ENCODE data around the gene PDIA6. TPM values are rescaled to one million over a fixed set of nuclear protein-coding genes. Genes with fewer than 3 reads are reported as not detected.
"Not testable (repeated sequence)": the region's sequence is repeated elsewhere in the genome, so short reads cannot be mapped to it uniquely, and the experiment has no call there.

Gene PDIA6
- total RNA-seq, 4 donors from 2014 or later = 63.7 to 91.1 (median 77.9) TPM

DNA sequence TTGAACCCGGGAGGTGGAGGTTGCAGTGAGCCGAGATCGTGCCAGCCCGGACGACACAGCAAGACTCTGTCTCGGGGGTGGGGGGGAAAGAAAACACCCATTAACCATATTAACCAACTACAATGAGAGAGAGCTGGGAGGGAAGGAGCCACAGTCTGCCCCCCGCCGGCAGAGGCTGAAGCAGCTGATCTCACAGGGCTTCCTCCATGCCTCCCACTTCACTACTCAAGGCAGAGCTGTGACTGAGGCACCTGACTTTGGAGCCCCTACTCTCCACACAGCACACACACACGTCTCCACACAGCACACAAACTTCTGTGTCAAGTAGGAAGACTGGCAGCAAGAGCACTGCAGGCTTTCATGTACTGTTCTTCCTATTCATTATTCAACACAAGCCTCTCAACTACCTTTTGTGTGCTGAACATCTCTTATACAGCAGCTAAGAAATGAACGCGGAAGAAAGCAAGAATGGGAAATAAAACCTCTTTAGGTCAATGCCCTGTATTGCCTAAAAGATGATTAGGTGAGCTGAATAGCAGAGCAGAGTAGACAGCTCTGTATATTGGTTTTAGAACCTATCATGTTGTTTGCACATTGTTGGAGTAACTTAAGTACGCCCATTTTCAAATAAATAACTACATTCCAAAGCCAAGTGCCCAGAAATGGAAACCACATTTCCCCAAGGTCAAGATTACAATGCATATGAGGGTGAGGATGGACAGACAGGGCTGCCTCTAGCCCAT is 26.2 kb downstream of the PDIA6 start:
- H3K27me3 ChIP-seq = no peaks in the 10 kb centered on the region
- no peak for DNase-seq
- H3K4me3 ChIP-seq = no peak overlapping the region
- H3K4me1 ChIP-seq = no peaks in the 10 kb centered on the region
- H3K36me3 ChIP-seq = peaks cover 0 to 86% (median 0%) of the 10 kb centered on the region in 3 donors
- H3K27ac ChIP-seq = no peak overlapping the region
- H3K9me3 ChIP-seq = no peaks in the 10 kb centered on the region
- TF ChIP-seq, protein P1, sequence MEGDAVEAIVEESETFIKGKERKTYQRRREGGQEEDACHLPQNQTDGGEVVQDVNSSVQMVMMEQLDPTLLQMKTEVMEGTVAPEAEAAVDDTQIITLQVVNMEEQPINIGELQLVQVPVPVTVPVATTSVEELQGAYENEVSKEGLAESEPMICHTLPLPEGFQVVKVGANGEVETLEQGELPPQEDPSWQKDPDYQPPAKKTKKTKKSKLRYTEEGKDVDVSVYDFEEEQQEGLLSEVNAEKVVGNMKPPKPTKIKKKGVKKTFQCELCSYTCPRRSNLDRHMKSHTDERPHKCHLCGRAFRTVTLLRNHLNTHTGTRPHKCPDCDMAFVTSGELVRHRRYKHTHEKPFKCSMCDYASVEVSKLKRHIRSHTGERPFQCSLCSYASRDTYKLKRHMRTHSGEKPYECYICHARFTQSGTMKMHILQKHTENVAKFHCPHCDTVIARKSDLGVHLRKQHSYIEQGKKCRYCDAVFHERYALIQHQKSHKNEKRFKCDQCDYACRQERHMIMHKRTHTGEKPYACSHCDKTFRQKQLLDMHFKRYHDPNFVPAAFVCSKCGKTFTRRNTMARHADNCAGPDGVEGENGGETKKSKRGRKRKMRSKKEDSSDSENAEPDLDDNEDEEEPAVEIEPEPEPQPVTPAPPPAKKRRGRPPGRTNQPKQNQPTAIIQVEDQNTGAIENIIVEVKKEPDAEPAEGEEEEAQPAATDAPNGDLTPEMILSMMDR (IDR thresholded peaks at IDR 0.05) = no peak
- no peak for TF ChIP-seq POLR2A (IDR thresholded peaks at IDR 0.05)

DNA sequence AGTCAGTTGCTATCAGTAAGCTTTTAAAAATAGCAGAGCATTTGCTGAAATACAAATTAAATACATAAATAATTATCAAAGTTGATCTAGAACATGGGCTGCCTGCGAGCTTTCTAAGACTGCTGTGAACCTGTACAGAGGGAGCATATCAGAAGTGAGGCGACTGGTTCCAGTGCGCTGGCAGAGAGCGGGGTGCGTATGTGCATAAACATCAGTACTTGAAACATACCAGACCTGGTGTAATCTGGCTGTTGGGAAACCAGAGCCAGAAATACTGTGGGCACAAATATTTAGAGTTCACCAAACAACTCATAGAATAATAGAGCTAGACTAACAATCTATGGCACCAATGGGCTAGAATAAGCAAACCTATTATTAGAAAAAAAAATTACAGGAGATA is 27.3 kb downstream of the PDIA6 start:
- TF ChIP-seq, protein P1 (IDR thresholded peaks at IDR 0.05) = no peak
- no peak for TF ChIP-seq POLR2A (IDR thresholded peaks at IDR 0.05)
- Histone ChIP-seq H3K4me1 (no peaks in the 10 kb centered on the region), H3K27ac (no peak overlapping the region), H3K9me3 (no peaks in the 10 kb centered on the region), H3K4me3 (no peak overlapping the region), H3K27me3 (no peaks in the 10 kb centered on the region), H3K36me3 (peaks cover 0 to 96% (median 0%) of the 10 kb centered on the region in 3 donors)
- DNase-seq = no peak

DNA sequence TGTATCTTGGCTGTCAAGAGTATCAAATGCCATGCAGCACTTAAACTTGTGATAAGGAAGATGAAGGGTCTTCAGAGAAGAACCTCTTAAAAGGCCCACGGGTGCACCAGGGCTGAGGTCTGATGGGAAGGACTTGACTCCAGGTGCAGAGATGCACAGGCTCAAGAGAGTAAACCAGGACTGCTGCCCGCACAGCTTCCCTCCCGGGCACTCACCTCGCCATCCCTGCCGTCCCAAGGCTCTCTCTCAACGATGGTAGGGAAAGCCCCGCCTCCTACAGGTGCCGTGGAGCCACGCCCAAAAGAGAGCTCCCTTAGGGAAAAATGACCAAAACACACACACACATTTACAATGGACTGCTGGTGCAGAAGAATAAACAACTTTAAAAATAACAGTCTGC is 27.9 kb downstream of the PDIA6 start:
- TF ChIP-seq, protein P1 (IDR thresholded peaks at IDR 0.05) = no peak
- no peak for TF ChIP-seq POLR2A (IDR thresholded peaks at IDR 0.05)
- Histone ChIP-seq H3K27ac (no peak overlapping the region), H3K9me3 (no peaks in the 10 kb centered on the region), H3K36me3 (peaks cover 0 to 96% (median 0%) of the 10 kb centered on the region in 3 donors), H3K4me3 (no peak overlapping the region), H3K27me3 (no peaks in the 10 kb centered on the region), H3K4me1 (no peaks in the 10 kb centered on the region)
- DNase-seq = no peak

DNA sequence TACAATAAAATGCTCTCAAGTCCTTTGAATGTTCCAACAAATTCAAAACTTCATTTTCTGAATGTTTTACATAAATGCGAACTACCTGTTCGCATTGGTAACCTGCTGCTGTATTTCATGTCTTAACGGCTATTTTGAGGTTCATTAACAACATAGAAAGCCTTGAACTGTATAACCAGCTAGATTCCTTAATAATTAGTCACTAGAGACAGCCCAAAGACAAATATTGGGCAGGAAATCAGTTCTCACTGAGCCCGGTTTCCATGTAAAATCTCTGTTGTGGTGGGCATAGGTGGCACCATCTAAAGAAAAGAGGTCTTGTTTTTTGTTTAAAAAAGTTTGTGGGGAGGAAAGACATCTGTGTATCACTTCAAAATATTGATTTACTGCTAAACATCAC is 29.2 kb downstream of the PDIA6 start:
- H3K36me3 ChIP-seq = peaks cover 0 to 92% (median 0%) of the 10 kb centered on the region in 3 donors
- TF ChIP-seq, protein P1 (IDR thresholded peaks at IDR 0.05) = no peak
- TF ChIP-seq POLR2A (IDR thresholded peaks at IDR 0.05) = no peak
- H3K4me1 ChIP-seq = no peaks in the 10 kb centered on the region
- DNase-seq = no peak
- no peak overlapping the region for H3K27ac ChIP-seq
- no peaks in the 10 kb centered on the region for H3K27me3 ChIP-seq
- no peak overlapping the region for H3K4me3 ChIP-seq
- H3K9me3 ChIP-seq = no peaks in the 10 kb centered on the region

DNA sequence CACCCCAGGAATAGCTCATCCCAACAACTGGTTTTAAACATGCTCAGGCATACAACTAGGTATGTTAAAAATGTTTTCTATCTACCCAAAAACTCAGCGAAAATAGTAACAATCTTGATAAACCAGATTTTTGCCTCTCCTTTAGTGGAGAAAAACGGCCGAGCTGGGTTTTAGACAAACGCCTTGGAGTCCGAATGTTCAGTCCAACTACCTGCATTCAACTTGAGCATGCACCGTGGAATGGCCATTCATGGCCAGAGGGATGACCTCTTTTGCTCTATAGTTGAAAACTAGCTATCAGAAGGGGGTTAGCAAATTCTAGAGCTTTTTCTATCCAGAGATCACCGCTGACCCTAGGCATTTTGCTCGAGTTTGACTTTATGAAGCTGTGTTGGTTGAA is 30.8 kb downstream of the PDIA6 start:
- peaks cover 0 to 85% (median 0%) of the 10 kb centered on the region in 3 donors for H3K36me3 ChIP-seq
- H3K27ac ChIP-seq = no peak overlapping the region
- no peaks in the 10 kb centered on the region for H3K27me3 ChIP-seq
- no peak for DNase-seq
- H3K4me3 ChIP-seq = no peak overlapping the region
- TF ChIP-seq, protein P1 (IDR thresholded peaks at IDR 0.05) = no peak
- TF ChIP-seq POLR2A (IDR thresholded peaks at IDR 0.05) = no peak
- H3K9me3 ChIP-seq = no peaks in the 10 kb centered on the region
- H3K4me1 ChIP-seq = no peaks in the 10 kb centered on the region

DNA sequence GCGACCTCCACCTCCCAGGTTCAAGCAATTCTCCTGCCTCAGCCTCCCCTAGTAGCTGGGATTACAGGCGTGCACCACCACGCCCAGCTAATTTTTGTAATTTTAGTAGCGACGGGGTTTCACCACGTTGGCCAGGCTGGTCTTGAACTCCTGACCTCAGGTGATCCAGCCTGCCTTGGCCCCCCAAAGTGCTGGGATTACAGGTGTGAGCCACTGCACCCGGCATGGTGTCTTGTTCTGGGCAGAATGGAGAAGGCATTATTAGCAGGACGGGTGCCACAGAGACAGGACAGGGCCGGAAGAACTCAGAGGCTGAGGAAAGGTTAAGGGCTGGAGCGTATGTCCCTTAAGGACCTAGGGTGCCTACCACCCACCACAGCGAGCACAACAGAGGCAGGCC is 31.8 kb downstream of the PDIA6 start:
- peaks cover 0 to 76% (median 0%) of the 10 kb centered on the region in 3 donors for H3K36me3 ChIP-seq
- H3K27ac ChIP-seq, H3K4me3 ChIP-seq, H3K4me1 ChIP-seq, DNase-seq, H3K27me3 ChIP-seq, H3K9me3 ChIP-seq: not testable (repeated sequence)

Data from Peyer's patch (tissue), 4 donors.